Activated CD4-positive, alpha-beta T cell treated with anti-CD3 and anti-CD28 coated beads, Interleukin-10, Interleukin-2, amounts not matched to agents 100 ng/mL and 50 ng/mL, durations not matched to agents 16 hours and 8 hours (primary cell): ENCODE results near the gene SLC35B4.
"Not testable (repeated sequence)": the region's sequence is repeated elsewhere in the genome, so short reads cannot be mapped to it uniquely, and the experiment has no call there.

Experiments used
- DNase-seq: peaks from one replicate; pipeline ENCODE4 v3.0.0-alpha.2; 2020

SLC35B4 gene

DNA sequence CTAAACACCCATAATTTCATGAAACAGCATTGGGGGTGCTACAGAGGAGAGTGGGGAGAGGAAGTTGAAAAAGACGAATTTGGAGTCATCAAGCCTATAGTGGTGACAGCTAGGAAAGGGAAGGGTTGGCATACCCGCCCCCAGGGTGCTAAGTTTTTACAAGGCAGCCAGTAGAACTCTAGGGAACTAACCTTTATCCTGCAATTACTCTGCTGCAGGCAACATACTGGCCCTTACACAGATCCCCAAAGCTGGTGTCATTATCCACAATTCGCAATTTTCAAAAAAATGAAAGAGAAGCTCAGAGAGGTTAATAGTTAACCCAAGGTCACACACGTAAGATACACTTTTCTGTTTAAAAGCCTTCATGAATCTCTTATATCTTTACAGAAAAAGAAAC, 14.2 kb upstream of the SLC35B4 start:
- no peak for DNase-seq

DNA sequence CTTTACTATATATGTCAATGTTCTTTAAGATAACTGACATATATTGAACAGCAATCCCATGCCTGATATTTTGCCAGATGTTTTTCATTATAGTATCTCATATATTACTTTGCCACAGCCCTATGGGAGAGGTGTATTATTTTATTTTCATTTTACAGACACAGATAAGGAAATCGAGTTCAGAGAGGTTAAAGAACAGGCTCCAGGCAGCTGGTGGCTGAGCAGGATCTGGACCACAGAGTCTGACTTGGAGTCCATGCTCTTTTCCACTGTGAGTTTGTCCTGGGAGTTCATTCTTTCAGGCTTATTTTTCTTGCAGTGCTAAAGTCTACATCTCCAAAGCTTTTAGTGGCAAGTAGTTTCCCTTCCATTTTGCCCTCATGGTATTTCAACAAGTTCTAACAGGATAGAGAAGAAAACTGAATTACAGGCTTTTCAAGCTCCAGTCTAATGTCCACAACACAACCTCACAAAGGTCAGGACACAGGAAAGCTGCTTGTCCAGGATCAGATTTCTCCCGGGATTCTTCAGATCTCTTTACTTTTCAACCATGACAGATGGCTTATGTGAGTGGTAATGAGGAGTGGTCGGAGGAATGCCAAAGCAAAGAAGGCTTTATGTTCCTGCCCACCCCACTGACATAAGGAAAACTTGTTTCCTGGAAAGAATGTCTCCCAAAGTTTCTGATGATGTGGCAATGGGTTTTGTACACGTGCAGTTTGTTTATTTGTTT, 13.1 kb upstream of the SLC35B4 start:
- no peak for DNase-seq

GRCh38 chr7:134328900-134329299, 12.2 kb upstream of the SLC35B4 start:
- no peak for DNase-seq

GRCh38 chr7:134327896-134328295, 11.2 kb upstream of the SLC35B4 start:
- peak; percentile 56 for DNase-seq

- no peak for DNase-seq
Observed at GRCh38 chr7:134324107-134324506, 7.4 kb upstream of the SLC35B4 start.

- no peak for DNase-seq
Observed at GRCh38 chr7:134320201-134320600, 3.5 kb upstream of the SLC35B4 start.

DNA sequence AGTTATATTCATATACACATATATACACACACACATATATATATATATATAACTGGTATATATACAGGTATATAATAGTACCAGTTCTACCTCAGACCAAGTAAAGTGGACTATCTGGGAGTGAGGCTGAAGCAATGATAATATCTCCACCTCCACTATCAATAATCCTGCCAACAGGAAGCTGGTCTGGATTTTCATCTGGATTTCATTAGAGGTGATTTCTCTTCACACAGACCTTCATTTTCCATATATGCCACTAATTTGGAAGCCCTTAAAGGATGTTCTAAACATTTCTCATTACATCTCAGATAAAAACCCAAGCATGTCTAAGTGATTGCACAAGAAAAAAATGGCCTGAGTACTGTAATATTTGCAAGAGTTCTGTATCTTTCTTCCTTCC, 1.7 kb upstream of the SLC35B4 start:
- DNase-seq: no peak

GRCh38 chr7:134317434-134317833, 704 bp upstream of the SLC35B4 start:
- no peak for DNase-seq

GRCh38 chr7:134315679-134316538, 821 bp downstream of the SLC35B4 start:
- peak; percentile 16 for DNase-seq

- DNase-seq: no peak
Observed at GRCh38 chr7:134313543-134313942, 3.2 kb downstream of the SLC35B4 start.

GRCh38 chr7:134312717-134313116, 4.0 kb downstream of the SLC35B4 start:
- no peak for DNase-seq

DNA sequence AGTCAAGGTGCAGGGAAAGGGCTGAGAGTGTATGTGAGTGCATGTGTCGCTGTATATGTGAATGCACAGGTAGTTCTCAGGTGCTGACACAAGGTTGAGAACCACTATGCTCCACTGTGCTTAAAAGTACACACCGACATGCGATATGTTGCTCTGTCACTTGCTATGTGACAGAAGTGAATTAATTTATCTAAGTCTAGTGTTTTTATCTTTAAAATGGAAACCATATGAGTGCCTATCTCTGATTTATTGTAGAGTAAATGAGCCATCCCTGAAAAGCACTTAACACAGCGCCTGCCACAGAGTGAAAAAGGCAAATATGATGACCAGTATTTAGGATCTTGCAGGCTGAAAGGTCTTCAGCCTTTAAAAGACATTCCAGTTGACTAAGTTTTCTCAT, 4.9 kb downstream of the SLC35B4 start:
- no peak for DNase-seq

- no peak for DNase-seq
Observed at GRCh38 chr7:134308548-134308947, 8.2 kb downstream of the SLC35B4 start.

DNA sequence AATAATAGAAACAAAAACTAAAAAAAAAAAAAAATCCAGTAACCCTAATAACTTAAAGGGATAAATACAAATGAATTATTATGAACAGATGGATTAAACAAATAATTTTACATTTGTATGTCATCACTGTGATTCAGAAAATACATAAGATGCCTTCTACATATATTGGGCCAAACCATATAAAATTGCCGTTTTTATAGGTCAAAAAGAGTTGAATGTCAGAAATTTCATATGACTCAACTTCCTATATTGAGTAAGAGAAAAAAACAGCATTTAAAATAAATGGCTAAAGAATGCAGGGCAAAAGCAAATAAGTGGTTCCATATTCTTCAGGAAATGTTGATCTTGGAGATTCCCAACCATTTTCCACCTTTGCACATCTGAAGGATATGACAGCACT, 9.4 kb downstream of the SLC35B4 start:
- no peak for DNase-seq

DNA sequence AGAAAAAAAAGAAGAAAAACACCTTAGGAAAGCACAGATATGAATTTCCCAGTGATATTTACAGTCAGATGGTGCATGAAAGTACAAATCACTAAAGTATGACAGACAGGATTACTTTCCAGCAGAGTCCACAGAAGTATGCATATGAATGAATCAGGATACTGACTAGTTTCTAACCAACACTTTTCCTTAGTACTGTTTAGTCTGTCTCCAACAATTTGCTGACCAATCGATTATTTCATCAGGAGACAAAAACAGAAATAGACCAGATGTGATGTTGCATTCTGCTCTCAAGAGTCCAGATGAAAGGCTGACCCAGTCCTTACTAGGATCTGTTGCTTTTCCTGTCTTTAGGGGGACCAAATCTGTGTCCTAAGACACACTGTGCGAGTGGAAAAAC, 14.6 kb downstream of the SLC35B4 start:
- no peak for DNase-seq

DNA sequence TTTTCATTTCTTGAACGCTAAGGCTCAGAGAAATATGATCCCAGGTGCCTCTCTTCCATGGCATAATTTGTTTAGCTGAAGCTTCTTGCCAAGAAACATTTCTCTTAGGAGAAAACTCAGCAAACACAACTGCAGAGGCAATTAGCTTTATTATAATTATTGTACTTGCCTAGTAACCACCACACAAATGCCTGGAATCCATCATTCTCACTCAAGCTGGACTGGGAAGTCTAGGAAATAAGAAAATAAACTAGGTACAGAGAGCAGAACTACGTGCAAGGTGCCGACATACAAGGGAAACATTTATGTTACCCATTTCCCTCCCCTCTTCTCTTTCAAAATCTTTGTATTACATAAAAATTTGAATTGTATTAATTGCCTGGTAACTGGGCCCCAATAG, 15.1 kb downstream of the SLC35B4 start:
- DNase-seq: no peak

DNA sequence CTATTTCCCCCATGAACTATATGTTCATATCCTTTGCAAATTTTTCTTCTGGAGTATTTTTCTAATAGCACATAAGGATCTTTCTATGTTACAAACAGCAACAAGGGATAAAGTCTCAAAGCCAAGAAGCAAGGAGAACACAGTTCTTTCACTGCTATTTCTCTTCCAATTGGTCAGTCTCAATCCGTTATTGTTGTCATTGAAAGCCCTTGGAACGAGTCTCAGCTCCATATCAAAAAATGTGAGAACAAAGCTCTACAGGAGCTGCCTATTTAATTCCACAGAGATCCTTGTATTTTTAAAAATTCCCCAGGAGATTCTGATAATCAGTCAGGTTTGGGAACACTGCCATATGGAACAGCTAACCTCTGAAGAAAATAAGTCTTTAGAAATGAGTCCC, 15.7 kb downstream of the SLC35B4 start:
- no peak for DNase-seq

GRCh38 chr7:134298902-134299683, 17.6 kb downstream of the SLC35B4 start:
- no peak for DNase-seq

GRCh38 chr7:134297489-134297888, 19.2 kb downstream of the SLC35B4 start:
- DNase-seq: no peak

- not testable (repeated sequence) for DNase-seq
Observed at GRCh38 chr7:134295982-134296381, 20.7 kb downstream of the SLC35B4 start.

GRCh38 chr7:134293002-134293740, 23.6 kb downstream of the SLC35B4 start:
- DNase-seq: no peak

- no peak for DNase-seq
Observed at GRCh38 chr7:134290286-134290685, 26.4 kb downstream of the SLC35B4 start.

DNA sequence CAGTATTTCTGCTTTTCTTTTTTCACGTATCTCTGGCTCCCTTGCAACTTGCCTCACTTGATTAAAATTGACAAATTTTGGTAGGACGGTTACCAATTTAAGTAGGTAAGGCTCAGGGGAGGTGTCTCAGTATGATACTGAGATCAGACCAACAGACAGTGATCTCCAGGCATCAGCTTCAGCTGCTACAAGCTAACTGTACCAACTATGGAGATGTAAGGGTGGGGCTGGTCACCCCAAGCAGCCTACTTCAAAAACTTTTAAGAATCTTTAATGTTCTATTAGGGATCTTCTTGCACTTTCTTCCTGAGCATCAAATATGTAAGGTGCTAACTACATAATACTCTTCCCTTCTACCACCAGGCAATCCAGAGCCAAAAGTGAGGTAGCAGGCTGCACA, 26.9 kb downstream of the SLC35B4 start:
- no peak for DNase-seq
